GM19395 (cell line): Measurements from ENCODE around the gene RECQL5.
"Not testable (repeated sequence)": the region's sequence is repeated elsewhere in the genome, so short reads cannot be mapped to it uniquely, and the experiment has no call there.

Experiments
- ATAC-seq: cut with Tn5 transposase; IDR thresholded peaks from one replicate; pipeline ENCODE4 v1.9.1; 2021; ENCODE audit warnings: mild to moderate bottlenecking, moderate library complexity; ENCODE audit not compliant: unreplicated experiment

RECQL5 gene

DNA sequence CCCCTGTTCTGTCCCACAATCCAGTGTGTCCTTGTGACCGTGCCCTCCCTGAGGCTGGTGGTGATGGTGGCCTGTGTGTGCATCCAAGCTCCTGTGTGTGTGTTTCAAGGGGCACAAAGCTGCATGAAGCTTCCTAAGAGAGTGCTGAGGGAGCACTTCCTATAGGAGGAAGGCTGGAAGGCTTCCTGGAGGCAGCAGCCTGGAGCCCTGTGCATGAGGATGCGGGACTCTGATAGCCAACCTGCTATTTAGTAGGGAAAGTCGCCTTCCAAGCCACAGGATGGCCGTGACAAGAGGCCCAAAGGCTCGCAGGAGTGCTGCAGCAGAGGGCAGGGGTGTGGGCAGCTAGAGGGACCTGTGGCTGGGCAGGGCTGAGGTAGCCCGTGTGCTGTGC, 71.0 kb downstream of the RECQL5 start:
- no peak for ATAC-seq

DNA sequence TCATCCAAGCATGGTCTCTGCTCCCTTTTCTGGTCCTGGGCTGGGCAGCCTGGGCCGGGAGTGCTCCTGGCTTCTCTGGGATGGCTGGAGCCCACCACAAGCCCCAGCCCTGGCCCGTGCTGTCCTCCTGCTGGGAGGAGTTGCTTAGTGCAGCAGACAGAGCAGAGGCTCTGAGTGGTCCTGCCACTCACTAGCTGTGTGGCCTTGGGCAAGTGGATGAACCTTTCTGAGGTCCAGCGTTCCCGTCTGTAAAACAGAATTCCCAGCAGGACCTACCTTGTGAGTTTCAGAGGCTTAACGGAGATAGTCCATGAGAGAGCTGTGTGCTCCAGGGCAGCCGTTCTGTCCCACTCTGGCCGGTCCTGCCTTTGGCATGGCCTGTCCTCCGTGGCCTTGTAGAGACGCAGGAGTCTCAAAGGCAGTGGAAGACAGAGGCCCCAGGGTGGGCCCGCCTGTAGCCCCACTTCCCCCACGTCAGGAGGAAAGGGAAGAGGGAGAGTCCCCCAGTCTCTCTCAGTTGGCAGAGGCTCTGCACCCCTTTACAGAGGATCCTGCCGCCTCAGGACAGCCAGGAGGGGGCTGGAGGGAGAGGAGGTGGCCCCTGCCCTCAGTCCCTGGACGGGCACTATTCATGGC, 71.6 kb downstream of the RECQL5 start:
- ATAC-seq: no peak

DNA sequence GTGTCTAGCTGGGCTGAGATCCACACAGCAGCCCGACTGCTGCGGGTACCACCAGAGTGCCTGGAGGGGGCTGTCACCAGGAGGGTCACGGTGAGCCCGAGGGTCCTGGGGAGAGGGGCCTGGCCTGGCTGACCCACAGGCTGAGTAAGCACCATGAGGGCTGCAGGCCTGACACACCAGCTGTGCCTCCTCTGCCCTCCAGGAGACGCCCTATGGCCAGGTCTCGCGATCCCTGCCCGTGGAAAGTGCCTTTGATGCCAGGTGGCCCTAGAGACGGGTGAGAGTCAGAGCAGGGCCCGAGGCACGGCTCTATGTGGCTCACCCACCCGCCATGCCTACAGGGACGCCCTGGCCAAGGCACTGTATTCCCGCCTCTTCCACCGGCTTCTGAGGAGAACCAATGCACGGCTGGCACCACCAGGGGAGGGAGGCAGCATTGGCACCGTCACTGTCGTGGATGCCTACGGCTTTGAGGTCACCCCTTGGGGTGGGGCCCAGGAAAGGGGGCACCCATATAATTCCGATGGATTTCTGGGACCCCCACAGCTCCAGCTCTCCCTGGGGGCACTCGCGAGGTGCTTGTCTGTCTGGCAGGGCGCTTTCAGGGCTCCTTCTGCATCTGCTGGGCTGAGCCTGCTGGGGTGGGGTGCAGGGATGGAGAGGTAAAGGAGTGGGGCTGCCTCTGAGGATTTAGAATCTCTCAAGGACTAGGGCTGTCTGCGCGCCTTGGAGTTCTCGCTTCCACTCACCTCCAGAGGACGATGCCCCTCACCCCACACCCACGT, 72.3 kb downstream of the RECQL5 start:
- ATAC-seq: no peak

DNA sequence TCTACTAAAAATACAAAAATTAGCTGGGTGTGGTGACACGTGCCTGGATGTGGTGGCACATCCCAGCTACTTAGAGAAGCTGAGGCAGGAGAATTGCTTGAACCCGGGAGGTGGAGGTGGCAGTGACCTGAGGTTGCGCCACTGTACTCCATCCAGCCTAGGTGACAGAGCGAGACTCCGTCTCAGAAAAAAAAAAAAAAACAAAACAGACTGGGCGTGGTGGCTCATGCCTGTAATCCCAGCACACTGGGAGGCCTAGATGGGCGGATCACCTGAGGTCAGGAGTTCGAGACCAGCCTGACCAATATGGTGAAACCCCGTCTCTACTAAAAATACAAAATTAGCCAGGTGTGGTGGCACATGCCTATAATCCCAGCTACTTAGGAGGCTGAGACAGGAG, 73.5 kb downstream of the RECQL5 start:
- not testable (repeated sequence) for ATAC-seq

DNA sequence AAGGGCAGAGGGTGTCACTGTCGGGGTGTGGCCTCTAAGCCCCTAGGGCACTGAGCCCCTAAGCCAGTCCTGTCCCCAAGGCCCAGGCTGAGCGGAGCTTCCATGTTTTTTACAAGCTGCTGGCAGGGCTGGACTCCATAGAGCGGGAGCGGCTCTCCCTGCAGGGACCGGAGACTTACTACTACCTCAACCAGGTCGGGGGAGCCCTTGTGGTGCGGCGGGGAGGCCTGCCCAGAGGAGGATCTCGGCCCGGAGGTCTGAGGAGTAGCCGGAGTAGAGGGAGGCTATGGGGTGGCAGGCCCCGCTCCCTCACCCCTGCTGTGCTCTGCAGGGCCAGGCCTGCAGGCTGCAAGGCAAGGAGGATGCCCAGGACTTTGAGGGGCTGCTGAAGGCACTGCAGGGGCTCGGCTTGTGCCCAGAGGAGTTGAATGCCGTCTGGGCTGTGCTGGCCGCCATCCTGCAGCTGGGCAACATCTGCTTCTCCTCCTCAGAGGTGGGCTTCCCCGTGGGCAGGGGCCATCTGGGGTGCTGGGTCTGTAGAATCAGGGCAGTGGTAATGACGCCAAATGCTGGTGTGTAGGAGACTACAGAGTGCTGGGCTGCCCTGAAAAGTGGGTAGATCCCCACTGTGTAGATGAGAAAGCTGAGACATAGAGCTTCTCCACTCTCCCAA, 74.5 kb downstream of the RECQL5 start:
- ATAC-seq: no peak

DNA sequence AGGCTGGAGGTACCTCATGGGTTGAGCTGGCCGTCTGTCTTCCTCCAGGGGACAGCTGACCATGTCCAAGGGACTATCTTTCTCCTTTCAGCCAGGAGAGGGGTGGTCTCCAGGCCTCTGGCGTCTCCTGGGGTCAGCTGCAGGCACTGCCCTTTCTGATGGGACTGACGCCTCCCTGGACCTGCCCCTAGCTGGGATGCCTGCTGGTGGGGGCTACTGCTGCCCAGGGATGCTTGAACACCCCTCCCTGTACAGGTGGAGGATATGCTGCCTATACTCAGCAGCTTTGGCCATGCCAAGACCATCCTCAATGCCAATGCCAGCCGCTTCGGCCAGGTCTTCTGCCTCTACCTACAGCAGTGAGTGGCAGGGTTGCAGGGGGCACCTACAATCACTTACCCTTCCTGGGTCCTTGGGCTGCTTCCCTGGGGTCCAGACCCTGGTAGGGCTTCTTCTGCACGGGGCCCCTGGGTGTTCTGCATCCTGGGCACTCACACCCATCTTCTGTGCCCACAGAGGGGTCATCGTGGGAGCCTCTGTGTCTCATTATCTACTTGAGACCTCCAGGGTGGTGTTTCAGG, 75.1 kb downstream of the RECQL5 start:
- no peak for ATAC-seq

DNA sequence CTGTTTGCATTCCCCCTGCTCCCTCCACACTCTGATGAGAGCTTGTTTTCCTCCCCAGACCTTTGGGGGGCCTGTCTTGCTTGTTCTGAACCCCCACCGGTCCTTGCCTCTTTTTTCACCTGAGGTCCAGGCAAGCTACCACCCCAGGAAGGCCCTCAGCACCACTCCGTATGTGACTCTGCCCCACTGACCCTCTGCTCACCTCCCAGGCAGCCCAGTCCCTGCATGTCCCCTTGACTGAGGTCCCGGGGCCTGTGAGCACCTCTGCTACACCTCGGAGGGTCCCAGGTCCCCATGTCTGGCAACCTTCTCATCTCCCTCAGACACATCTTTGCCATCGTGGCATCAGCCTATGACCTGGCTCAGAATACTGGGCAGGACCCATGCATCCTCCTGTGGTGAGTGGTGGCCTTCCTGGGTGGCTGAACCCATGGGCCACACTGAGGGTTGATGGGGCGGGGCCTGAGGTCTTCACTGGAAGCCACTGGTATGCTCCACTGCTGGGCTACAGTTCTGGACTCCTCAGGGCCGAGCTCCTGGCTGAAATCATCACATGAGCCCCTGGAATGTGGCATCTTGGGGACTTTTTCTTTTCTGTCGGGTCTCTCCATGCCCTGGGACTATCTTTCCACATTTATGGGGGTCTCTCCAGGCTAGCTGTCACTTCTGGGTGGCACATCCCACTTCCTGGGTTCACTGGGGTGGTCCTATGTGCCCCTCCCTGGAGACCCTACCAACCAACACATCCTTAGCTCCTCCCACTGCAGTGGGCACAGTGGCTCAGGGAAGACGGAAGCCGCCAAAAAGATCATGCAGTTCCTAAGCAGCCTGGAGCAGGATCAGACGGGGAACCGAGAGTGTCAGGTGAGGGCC, 75.9 kb downstream of the RECQL5 start:
- ATAC-seq: no peak

DNA sequence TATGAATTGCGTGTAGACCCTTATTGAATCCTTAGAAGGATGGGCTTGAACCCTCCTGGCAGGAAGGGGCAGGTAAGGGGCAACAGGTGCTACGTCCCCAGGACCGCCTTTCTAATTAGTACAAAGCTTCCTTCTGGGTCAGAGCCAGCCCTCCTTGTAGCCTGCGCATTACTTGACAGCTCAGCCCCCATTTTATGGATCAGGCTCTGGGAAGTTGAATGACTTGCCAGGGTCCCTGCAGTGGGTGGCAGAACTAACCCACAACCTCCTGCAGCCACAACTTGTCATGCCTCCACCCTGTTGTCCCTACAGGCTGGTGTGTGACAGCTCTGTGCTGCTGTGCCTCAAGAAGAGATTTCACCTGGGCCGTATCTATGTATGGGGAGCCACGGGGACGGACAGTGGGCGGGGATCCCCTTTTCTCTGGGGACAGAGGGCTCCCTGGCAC, 76.6 kb downstream of the RECQL5 start:
- no peak for ATAC-seq

DNA sequence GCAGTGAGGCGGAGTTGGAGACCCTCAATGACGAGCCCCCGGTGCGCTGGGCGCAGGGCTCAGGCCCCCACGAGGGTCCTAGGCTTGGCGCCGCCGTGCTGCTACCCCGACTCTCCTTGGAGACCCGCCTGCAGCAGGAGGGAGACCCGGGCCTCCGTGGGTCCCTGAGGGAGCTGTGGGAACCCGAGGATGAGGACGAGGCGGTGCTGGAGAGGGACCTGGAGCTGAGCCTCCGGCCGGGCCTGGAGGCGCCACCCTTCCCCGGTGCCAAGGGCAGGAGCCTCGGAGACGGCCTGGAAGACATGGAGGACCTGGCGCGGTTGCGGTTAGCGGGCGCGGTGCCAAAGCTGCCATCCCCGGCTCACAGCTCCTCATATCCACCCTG, 77.0 kb downstream of the RECQL5 start:
- no peak for ATAC-seq

DNA sequence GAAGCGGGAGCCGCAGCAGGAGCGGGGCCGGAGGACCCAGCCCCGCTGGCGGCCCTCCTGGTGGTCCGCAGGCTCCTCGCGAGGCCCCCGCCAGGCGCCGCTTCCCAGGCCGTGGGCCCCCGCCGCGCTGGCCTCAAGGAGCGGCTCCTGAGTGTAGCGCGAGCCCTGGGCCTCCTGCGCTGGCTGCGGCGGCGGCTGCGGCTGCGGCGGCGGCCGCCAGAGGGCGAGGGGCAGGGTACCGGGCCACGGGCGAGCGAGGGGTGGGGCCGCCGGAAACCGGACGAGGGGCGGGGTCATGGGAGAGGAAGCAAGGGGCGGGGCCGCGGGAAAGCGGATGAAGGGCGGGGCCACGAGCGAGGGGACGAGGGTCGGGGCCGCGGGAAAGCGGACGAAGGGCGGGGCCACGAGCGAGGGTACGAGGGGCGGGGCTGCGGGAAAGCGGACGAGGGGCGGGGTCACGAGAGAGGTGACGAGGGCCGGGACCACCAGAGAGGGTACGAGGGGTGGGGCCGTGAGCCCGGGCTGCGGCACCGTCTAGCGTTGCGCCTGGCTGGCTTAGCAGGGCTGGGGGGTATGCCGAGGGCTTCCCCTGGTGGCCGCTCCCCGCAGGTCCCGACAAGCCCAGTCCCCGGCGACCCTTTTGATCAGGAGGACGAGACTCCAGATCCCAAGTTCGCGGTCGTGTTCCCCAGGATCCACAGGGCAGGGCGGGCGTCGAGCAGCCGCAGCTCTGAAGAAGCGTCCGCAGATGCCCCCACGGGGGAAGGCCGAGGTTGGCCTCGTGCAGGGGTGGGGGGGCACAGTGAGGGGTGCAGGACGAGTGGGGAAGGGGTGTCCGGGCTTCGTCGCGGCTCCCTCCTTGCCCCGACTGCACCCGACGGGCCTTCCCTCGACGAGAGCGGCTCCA, 77.7 kb downstream of the RECQL5 start:
- no peak for ATAC-seq

DNA sequence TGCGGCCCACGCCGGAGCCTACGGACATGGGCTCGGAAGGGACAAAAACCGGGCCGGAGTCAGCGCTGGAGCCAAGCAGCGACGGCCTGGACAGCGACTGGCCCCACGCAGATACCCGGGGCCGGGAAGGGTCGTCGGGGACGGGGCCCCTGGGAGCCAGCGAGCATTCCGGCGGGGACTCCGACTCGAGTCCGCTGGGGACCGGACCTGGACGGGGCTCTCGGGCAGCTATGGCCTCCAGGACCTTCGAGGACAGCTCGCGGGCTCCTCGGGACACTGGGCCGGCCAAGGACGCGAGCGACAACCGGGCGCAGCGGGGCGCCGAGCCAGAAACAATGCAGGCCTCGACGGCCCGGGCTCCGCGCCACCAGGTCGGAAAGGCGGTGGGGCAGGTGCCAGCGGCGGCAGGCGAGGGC, 78.3 kb downstream of the RECQL5 start:
- no peak for ATAC-seq

DNA sequence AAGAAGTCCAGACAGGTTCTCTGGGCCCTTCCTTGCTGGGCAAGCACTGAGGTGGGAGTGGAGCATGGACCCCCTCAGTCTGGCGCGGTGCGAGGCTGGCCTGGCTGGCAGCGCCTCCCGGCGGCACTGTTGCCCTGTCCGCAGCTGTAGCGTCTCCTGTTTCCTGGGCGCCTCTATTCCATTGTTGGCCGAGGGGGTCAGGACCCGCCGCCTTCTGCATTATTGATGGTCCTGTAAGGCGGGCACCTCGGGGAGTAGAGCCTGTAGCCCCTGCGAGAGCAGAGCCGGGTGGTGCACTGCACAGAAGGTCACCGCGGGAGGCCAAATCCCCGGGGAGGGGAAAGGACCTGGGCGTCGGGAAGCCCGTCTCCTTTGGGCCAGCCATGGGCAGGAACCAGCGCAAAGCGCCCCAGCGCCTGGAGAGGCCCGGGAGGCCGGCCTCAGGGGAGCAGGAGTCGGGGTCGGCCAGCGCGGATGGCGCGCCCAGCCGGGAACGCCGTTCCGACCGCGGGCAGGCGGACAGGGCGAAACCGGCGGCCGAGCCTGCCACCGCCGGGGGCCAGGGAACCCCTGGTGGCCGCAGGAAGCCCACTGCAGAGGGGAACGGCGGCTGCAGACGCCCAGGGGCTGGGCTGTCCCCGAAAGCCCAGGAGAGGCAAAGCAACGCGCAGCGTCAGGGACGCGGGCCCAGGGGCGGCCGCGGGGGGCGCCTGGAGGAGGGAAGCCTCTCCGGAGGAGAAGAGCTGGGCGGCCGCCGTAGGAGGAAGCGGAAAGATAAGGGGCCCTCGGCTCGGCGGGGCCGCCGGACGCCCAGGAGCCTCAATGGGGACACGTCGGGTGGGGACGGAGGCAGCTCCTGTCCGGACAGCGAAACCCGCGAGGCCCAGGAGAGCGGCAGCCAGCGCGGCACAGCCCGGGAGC, 79.0 kb downstream of the RECQL5 start, which contains the start of gene MYO15B:
Gene MYO15B (plus strand): TSS at position 126 of the 921 bp plus-strand sequence. CDS start 258 bp downstream, at position 384.
- no peak for ATAC-seq

DNA sequence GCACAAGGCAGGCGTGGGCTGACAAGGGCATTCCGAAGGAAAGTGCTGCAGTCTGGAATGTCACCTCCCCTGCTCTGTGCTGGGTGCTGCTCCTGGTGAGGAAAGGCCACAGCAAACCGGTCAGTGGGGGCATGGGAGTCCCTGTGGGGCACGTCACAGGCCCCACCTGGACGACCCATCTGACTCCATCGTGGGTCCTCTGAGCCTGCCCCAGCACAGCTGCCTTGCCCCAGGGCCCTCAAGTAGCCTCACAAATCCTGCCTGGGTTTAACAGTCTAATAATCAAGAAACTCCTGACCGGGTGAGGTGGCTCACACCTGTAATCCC, 82.1 kb downstream of the RECQL5 start:
- no peak for ATAC-seq

DNA sequence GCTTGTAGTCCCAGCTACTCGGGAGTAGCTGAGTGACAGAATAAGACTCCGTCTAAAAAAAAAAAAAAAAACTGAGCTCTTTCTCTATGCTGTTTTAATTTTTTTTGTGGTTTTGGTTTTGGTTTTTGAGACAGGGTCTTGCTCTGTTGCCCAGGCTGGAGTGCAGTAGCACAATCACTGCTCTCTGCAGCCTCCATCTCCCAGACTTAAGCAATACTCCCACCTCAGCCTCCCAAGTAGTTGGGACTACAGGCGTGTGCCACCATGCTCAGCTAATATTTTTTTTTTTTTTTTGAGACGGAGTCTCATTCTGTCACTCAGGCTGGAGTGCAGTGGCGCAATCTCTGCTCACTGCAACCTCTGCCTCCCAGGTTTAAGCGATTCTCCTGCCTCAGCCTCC, 83.8 kb downstream of the RECQL5 start:
- ATAC-seq: not testable (repeated sequence)

DNA sequence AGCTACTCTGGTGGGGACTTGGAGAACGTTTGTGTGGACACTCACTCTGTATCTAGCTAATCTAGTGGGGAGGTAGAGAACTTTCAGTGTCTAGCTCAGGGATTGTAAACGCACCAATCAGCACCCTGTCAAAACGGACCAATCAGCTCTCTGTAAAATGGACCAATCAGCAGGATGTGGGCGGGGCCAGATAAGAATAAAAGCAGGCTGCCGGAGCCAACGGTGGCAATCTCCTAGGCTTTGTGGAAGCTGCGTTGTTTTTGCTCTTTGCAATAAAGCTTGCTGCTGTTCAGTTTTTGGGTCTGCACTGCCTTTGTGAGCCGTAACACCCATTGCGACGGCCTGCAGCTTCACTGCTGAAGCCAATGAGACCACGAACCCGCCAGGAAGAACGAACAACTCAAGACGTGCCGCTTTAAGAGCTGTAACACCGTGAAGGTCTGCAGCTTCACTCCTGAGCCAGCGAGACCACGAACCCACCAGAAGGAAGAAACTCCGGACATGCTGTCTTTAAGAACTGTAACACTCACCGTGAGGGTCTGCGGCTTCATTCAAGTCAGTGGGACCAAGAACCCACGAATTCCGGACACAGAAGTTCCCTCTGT, 85.7 kb downstream of the RECQL5 start:
- ATAC-seq: not testable (repeated sequence)
